CD4-positive, alpha-beta T cell treated with Interleukin-2 at 100 ng/mL for 4 hours (primary cell): ENCODE measurements around the gene TPX2.
A peak's percentile ranks its signal among the peaks of the same experiment; 100 is the strongest.

Experiments used
- DNase-seq: peaks from one replicate; pipeline ENCODE4 v3.0.0-alpha.2; 2020; ENCODE audit warnings: low spot score

Gene TPX2

DNA sequence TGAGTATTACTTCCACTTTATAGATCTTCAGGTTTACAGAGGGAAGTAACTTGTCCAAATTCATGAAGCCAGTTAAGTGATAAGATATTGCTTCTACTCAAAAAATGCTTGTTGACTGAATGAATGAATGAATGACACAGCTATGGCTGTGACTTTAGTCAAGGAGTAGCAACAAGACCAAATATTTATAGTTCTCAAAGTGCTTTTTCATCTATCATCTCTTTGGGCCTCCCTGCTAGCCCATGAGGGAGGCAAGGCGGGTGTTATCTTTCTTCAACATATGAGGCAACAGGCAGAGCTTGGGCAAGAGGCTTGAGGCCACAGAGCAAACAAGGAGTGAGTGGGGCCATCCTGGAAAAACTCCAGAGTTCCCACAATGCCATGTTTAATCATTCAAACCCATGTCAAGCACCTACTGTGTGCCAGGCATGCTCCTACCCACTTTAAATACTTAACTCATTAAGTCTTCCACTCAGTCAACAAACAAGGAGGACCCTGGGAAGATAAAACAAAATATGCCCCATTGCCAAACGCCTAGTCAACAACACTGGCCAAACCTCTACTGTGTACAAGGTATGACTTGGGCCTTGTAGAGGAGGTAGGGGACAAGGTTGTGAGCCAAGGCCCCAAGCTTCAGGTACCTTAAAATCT is 32.4 kb upstream of the TPX2 start:
- no peak for DNase-seq

DNA sequence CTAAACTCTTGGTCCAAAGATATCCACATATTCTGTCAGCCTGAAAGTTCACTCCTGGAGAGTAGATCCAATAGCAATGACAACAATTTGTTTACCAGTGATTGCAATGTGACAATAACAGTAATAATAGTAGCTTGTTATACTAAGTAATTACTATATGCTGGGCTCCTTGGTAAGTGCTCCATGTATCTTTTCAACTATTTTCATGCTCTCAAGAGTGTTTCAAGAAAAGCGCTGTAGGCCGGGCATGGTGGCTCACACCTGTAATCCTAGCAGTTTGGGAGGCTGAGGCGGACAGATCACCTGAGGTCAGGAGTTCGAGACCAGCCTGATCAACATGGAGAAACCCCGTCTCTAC is 31.9 kb upstream of the TPX2 start:
- no peak for DNase-seq

DNA sequence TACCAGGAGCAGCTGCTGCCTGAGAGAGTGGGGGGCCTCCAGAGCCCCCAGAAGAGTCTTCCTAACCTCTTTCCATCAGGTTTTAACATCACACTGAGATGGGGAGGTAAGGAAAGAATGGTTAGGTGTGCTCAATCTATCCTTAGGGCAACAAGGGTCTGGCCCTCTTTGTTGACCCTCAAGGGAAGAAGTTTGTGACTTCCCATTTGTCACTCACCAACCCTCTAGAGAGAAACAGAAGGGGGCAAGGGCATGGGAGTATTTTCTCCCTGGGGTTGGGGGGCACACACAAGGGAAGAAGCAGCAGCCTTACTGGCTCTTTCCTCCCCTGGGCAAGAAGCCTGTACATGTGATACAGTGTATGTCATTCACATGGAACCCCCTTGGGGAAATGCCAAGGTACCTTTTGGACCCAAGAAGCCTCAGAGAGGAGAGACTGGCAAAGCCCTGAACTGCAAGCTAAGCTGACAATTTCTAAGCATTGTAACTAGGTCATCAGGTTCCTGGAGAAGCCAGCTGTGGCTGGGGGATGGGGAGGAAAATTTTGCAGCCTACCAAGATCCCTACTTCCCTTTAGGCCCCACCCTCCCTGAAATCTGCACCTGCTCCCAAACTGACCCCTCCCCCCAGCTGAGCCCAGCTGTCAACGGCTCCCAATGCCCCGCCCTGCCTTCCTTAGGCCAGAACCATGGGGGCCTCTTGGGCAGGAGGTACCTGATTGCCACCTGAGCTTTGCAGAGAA is 30.9 kb upstream of the TPX2 start:
- DNase-seq, result no peak

DNA sequence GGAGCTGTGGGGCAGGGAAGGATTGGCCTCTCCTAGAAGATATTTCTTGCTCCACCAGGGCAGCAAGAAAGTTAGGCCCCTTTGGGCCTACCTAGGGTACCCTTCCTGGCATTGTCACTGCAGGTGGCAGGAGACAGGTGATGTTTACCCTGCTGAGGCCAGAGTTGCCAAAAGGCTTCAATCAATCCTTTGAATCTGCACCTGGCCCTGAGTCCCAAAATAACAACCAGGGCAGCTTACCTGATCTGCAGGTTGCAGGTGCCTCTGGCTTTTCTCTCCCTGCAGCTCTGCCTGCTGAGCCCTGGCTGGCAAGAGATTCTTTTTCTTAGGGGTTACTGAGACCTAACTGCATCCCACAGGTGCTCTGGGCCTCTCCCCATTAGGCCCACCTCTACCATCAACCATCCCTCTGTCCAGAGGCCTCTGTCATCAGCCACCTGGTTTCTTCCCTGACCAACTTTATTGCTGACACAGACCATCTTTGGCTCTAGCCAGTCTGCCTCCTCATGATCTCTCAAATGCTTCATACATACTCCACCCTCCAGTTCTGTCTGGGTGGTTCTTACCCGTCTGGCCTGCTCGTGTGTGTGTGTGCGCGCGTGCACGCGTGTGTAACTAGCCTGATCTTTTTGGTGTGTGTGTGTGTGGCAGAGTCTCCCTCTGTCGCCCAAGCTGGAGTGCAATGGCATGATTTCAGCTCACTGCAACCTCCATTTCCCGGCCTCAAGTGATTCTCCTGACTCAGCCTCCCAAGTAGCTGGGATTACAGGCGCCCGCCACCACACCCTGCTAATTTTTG is 30.2 kb upstream of the TPX2 start:
- DNase-seq, result no peak

DNA sequence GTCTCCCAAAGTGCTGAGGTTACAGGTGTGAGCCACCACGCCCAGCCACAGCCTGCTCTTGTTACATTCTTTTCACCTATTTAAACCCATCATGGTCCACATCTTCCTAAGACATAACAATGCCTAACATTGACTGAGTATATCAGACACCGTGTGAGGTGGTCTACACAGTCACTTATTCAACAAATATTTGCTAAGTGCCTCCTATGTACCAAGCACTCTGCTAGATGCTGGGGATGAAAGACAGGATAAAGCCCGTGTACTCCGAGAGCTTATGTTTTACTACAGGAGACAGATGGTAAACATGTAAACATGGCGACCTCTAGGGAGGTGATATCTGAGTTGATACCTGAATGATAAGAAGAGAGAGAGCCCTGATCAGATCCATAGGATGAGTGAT is 29.2 kb upstream of the TPX2 start:
- no peak for DNase-seq

DNA sequence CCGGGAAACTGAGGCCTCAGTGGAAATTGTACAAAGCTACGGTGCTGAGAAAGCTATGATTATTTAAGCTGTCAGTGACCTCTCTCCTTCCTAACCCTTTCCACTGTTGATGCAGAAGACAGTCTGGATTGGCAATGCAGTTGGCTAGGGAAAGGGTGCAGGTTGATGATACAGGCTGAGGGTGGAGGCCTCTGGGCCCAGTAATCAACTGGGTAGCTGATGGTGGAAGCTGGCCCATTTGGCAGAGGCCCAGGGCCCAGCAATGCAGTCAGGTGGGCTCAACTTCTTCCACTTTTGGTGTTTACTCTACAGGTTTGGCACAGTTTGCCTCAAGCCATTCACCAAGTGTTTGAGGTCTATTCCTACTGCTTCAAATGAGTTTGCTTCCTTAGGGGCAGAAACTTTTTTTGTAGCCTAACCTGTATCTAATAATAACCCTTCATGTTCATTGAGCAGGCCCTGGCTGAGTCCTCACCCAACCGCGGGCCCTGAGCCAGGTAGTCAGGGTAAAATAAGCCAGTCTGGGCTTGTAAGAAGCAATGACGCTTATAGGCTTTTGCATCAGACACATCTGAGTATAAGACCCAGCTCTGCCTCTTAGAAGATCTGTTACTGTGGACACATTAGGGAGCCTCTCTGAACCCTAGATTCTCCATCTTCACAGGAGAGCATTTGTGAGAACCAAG is 28.5 kb upstream of the TPX2 start:
- DNase-seq, result no peak

DNA sequence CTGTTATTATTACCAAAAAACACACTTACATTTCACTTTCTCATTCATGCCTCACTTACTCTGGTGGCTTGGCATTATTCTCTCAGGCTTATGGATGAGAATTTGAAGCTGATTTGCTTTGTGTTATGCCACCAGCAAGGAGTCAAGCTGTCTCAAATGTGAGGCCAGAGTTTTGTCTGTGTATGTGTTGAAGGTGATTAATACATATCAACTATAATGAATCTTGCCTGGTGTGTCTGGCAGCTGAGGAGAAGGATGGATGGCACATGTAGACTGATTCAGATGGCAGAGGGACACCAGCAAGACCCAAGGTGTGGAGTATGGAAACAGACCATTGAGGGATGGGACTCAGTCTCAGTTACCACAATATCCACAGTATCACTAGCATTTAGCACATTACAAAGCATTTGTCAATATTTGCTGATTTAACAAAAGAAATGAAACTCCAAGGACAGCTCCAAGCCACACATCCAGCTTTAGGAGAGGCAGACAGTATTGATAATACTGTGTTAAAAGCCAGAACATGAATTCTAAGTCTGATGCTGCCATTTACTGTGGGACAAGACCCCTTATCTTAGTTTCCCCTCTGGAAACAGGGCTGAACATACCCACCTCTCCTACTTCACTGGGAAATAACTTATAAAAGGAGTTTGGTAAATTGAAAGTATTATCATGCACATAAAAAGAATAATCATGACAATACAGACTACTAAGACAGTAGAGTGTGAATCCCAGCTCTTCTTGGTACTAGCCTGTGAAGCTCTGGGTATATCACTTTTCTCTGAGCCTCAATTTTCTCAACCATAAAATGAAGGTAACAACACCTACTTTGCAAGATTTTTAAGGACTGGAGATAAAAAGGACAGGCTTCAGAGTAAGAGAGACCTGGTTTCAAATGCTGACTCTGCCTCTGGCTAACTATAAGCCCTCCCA is 27.6 kb upstream of the TPX2 start:
- DNase-seq, result no peak

DNA sequence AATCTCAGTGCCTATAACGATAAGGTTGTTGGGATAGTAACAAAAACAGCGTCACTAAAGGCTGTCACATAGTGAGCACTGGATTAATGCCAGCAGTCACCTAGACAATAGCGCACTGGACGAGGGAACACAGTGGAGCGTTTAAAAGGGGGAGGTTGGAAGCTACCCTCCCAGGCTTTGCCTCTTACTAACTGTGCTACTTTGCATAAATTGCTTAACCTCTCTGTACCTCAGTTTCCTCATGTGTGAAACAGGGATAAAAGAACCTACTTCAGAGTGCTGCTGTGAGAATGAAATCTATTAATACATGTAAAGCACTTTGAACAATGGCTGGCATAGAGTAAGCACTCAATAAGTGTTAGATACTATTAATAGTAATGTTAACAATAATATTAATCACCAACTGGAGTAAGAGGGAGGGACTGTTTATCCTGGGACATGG is 27.0 kb upstream of the TPX2 start:
- no peak for DNase-seq

DNA sequence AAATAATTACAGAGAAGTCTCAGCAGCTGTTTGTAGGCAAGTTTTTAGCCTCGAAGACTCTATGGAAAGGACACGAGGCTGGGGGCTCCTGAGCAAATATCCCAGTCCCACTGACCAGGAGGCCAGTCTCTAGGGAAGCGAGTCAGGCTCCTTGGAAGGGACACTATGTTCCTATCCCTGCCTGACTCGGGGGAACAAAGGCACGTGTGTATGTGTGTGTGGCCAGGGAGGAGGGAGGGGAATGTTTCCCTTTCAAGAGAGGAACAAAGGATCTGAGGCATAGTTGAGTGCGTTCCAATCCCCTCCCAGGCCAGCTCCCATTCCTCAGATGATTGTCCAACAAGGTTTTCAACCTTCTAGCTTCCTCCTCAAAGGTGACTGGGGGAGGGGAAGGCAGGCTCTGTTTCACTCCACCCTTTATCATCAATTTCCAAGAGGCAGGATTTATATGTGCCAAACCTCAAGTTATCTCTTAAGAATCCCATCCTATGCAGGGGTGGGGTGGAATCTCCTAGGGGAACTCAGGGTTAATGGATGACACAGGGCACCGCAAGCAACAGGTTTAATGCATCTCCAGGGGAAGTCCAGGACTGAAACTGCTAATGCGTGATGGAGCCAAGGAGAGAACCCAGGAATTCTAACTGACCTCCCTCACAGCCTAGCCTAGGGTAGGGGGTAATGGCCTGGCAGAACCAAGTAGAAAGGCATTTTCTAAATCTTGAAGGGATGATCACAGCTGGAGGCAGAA is 26.4 kb upstream of the TPX2 start:
- no peak for DNase-seq

DNA sequence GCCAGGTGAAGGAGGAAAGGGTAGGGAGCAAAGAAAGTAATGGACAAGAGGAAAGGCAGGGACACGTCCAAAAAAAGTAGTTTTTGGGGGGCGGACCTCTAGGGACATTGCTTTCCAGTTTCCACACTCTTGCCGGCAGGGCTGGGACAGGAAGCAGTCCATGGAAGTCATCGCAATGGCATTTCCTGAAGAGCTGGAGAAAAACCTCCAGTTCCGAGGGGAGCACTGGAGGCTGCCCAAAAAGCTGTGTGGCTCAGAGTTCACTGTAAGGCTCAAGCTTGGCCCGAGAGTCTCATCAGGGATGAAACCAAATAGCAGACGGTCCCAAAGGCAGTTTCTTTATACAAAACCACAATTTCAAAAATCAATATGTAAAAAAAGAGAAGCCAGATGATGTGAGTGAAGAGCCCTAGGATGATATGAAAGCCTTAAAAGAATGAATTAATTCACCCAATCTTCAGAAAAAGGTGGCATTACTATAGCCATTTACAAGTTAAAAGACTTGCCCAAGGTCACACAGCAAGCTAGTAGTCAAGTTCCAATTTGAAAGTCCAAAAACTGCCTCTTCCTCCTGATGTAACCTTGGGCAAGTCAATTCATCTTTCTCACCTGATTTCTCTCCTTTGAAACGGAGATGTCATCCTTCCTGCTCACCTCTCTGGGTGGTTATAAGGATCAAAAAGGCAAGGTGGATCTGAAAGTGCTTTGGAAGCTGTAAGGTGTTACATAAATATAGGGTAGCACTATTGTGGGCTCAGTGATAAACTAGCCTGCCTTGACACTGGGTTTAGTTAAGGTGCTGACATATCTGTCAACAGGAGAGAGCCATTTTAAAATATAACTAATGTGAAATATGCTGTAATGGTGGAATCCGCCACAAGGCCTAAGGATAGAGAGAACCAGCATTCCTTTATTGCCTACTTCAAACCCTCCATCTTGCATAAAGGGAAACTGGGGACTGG is 25.5 kb upstream of the TPX2 start:
- DNase-seq, result no peak

DNA sequence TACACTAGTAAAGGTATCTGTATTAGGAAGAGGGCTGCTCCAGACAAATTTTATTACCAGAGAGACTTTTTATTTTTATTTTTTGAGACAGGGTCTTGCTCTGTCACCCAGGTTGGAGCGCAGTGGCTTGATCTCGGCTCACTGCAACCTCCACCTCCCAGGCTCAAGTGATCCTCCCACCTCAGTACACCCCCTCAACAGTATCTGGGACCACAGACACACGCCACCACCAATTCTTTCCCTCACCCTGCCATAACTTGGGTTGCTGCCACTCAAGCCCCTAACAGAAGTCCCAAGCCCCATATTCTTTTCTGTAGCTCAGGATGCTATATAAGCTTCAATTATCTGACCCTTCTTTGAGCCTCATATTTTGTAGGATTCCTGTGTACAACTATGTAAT is 23.3 kb upstream of the TPX2 start:
- DNase-seq, result no peak

DNA sequence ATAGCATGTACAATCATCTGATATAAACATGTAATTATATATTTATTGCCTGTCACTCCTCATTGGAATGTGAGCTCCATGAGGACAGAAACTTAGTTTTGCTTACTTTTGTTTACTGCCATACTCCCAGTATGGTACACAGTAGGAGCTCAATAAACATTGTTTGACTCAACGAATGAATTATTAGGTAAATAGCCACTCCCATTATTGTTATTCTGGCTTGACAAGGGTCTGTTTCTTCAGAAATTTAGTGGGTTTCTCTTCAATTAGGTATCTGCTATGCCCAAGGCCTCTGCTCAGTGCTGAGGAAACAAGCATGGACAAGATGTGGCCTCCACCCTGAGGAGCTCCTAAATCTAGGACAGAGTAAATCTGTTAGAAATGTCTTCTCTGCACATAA is 22.7 kb upstream of the TPX2 start:
- no peak for DNase-seq

DNA sequence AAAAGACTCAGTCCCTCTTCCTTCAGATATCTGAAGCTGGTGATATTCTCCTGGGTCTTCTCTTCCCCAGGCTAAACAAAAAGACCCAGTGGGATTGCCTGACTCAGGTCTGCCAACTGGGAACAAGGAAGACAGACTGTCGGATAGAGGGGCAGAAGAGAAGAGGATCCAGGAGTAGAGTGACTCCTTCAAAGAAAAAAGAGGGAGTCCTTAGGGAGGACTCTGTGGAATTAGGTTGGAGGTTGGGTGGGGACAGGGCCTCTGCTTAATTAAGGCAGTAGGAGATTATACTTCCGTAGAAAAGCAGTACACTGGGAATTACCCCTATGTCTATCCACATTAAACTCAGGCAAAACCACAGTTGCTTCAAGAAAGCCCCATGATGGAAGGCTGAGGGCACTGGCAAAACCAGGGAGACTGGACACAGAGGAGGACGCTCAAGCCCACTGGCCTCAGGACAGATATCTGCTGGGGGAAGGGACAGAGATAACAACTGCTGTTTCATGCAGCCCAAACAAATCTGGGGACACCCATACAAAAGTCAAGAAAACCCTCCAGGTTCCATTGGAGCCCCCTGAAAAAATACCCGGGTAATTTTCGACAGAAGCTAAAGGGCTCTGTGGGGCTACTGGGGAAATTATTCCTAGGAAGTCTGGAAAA is 22.1 kb upstream of the TPX2 start:
- no peak for DNase-seq

DNA sequence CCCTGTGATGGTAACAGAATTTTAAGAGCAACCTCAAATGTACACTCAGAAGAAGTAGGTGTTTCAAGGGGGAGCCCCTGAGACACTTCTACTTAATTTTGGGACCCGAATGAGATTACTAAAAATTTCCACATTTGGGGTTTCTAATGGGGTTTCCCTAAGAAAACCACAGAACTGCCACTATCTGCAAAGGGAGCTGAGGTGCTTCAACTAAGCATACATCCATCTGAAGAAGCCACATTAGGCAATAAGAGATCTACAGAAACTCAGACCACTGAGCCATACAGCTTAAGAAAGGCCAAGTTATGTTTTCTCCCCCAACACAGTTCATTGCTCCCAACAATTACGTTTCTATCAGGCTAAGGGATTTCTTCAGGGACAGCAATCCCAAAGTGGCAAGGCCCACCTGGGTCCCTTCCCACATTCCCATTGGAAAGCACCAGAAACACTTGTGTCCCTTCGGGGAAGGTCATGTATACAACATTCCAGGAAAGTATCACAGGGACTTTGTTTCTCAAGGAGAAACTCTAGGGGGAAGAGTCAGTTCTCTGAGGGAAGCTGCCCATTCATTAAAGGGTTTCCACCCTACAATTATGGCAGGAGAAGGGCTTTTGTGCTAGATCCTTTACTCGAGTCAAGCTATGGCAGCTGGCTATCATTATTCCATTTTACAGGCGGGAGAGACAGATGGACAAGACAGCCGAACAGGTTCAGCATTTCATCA is 21.4 kb upstream of the TPX2 start:
- DNase-seq, result peak; percentile 75

DNA sequence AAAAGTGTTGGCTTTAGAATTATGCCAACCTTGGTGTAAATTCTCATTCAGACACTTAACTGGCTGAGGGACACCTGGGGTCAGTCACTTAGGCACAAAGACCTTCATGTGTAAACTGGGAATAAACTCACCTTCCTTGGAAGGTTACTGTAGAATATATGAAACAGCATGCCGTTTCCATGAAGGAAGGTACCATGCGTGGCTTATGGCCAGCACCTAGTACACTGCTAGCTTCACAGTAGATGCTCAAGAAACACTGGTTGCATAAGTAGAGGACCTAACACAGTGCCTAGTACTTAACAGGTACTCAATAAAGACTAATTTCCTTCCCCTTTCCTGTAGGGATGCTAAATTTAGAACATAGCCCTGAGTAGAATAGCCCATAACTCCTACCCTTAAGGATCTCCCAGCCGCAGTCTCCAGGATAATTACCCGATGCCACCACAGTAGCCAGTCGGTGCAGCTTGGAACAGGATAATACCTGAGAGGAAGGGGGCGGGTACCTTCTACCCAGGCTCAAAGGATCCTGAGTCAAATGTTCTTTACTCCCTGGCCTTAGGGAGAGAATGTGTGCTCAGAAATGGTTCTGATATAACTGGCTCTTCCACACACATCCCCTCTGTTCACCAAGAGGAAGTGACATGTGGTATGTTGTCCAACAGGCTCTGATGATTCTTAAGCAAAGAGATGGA is 20.0 kb upstream of the TPX2 start:
- no peak for DNase-seq

DNA sequence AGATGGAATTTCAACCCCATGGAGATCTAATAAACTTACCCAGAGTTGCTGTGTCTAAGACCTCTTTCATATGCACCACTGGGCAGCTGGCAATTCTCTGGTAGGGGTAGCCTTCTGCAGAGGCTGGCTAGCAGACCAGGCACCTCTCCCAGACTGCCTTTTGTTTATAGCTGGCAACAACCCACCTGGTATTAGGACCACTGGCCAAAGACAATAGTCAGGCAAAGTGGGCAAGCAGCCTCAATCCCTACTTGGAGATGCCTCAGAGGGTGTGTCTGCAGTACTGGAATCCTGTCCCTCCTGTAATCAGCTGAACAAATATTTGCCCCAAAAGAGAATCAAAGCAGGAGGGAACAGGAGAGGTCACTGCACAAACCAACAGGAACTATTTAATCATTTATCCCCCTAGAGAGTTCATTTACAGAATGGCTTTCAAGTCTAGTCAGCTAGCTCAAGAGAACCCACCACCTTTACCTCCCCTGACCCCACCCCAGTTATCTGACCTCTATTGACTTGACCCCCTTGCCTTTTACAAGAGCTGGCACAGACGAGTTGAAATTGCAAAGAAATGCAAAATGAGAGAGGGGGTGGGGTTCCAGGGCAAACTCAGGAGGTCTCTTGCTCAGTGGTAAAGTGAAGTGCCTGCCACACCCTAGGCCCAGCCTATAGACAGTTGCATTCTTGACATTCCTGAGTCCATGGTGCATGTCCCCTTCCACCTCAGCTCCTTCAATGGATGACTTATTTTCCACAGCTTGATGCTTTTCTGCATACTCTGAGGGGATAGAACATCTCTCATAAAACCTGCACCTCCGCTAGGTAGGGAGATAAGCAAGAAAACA is 19.2 kb upstream of the TPX2 start:
- DNase-seq, result no peak
